Neural cell (in vitro differentiated cells): ENCODE data around the gene GPR158. TPM values are rescaled to one million over a fixed set of nuclear protein-coding genes. Genes with fewer than 3 reads are reported as not detected.

Experiments
- H2AFZ ChIP-seq: fragments of 200-600, 300-800 bp; sonication (generic), shearing (Covaris generic); 2 replicates; pipeline ENCODE4 v1.6.0; 2014; ENCODE audit warnings: low read depth, mild to moderate bottlenecking, antibody characterized with exemption, low read length, moderate library complexity
- H3F3A ChIP-seq: fragments of 200-600 bp; shearing (Covaris generic); 2 replicates; pipeline ENCODE4 v1.6.1; 2016; ENCODE audit warnings: mild to moderate bottlenecking, moderate library complexity, mixed read lengths, antibody characterized with exemption, low read length; ENCODE audit not compliant: insufficient read depth, poor library complexity, severe bottlenecking
- H3K27ac ChIP-seq: fragments of 200-600, 300-800 bp; sonication (generic), shearing (Covaris generic); 2 replicates; pipeline ENCODE4 v1.5.1; 2014; ENCODE audit warnings: mild to moderate bottlenecking, low read length, moderate library complexity
- H3K27me3 ChIP-seq: fragments of 300-800, 200-600 bp; sonication (generic), shearing (Covaris generic); 2 replicates; pipeline ENCODE4 v1.6.0; 2014; ENCODE audit warnings: mild to moderate bottlenecking, low read depth, low read length, moderate library complexity; ENCODE audit not compliant: insufficient read depth
- H3K36me3 ChIP-seq: fragments of 300-800, 200-600 bp; sonication (generic), shearing (Covaris generic); 2 replicates; pipeline ENCODE4 v1.5.1; 2014; ENCODE audit warnings: mild to moderate bottlenecking, antibody characterized with exemption, low read length, moderate library complexity; ENCODE audit not compliant: insufficient read depth
- H3K4me2 ChIP-seq: fragments of 300-800, 200-600 bp; sonication (generic), shearing (Covaris generic); 2 replicates; pipeline ENCODE4 v1.6.0; 2014; ENCODE audit warnings: mild to moderate bottlenecking, low read length
- H3K4me3 ChIP-seq: fragments of 300-800, 200-600 bp; sonication (generic), shearing (Covaris generic); 2 replicates; pipeline ENCODE4 v1.5.1; 2014; ENCODE audit warnings: mild to moderate bottlenecking, low read length, moderate library complexity
- H3K79me2 ChIP-seq: fragments of 200-600 bp; shearing (Covaris generic); replicated peaks from 2 replicates; pipeline ENCODE4 v1.6.0; 2014; ENCODE audit warnings: mild to moderate bottlenecking, low read length, moderate library complexity; ENCODE audit not compliant: insufficient read depth
- H3K9ac ChIP-seq: fragments of 300-800, 200-600 bp; sonication (generic), shearing (Covaris generic); 2 replicates; pipeline ENCODE4 v1.6.1; 2016; ENCODE audit warnings: mild to moderate bottlenecking, low read length, mixed read lengths
- H3K9me2 ChIP-seq: fragments of 200-600 bp; shearing (Covaris generic); 2 replicates; pipeline ENCODE4 v1.6.1; 2016; ENCODE audit warnings: mild to moderate bottlenecking, low read length, mixed read lengths; ENCODE audit not compliant: insufficient read depth
- H3K9me3 ChIP-seq: fragments of 200-600, 300-800 bp; sonication (generic), shearing (Covaris generic); 2 replicates; pipeline ENCODE4 v1.6.1; 2016; ENCODE audit warnings: mild to moderate bottlenecking, mixed run types, low read length, moderate library complexity, mixed read lengths
- H4K20me1 ChIP-seq: fragments of 200-600 bp; shearing (Covaris generic); 2 replicates; pipeline ENCODE4 v1.6.1; 2016; ENCODE audit warnings: mild to moderate bottlenecking, mixed run types; ENCODE audit not compliant: insufficient read depth
- CTCF ChIP-seq: fragments of 450-650 bp; IDR thresholded peaks from 2 replicates; pipeline ENCODE4 v1.5.1; 2014; ENCODE audit warnings: antibody characterized with exemption, mild to moderate bottlenecking, moderate library complexity; ENCODE audit not compliant: poor library complexity, severe bottlenecking
- EP300 ChIP-seq: fragments of 450-650 bp; conservative IDR thresholded peaks from 2 replicates; pipeline ENCODE4 v1.6.1; 2014; ENCODE audit warnings: antibody characterized with exemption, mild to moderate bottlenecking, moderate library complexity; ENCODE audit not compliant: poor library complexity, severe bottlenecking
- EZH2 ChIP-seq: fragments of 200-600, 300-800 bp; shearing (Covaris generic), sonication (generic); IDR thresholded peaks from 2 replicates; pipeline ENCODE4 v1.6.1; 2014; ENCODE audit warnings: antibody characterized with exemption, low read length, borderline replicate concordance, mild to moderate bottlenecking; ENCODE audit not compliant: insufficient read depth, poor library complexity, severe bottlenecking
- MXI1 ChIP-seq: fragments of 450-650 bp; conservative IDR thresholded peaks from 2 replicates; pipeline ENCODE4 v1.6.1; 2014; ENCODE audit warnings: antibody characterized with exemption, mild to moderate bottlenecking; ENCODE audit not compliant: poor library complexity, severe bottlenecking
- POLR2AphosphoS5 ChIP-seq: IDR thresholded peaks from 2 replicates; pipeline ENCODE4 v1.6.1; 2012
- RAD21 ChIP-seq: fragments of 450-650 bp; conservative IDR thresholded peaks from 2 replicates; pipeline ENCODE4 v1.6.1; 2014; ENCODE audit warnings: antibody characterized with exemption, mild to moderate bottlenecking, moderate library complexity
- REST ChIP-seq: IDR thresholded peaks from 2 replicates; pipeline ENCODE4 v1.6.1; 2012; ENCODE audit warnings: borderline replicate concordance
- SMC3 ChIP-seq: fragments of 450-650 bp; conservative IDR thresholded peaks from 2 replicates; pipeline ENCODE4 v1.6.1; 2014; ENCODE audit warnings: antibody characterized with exemption, mild to moderate bottlenecking, moderate library complexity; ENCODE audit not compliant: poor library complexity
- TAF1 ChIP-seq: IDR thresholded peaks from 2 replicates; pipeline ENCODE4 v1.6.1; 2012; ENCODE audit warnings: low read depth
- polyA plus RNA-seq: library from polyadenylated mRNA; depleted of rRNA; stranded (reverse); fragments of >200 nt; gene quantifications from 2 replicates; pipeline ENCODE4 v1.2.3, GENCODE V29; 2014

GPR158 gene
- polyA plus RNA-seq, 1 donor from 2014 or later: 2.1 TPM

DNA sequence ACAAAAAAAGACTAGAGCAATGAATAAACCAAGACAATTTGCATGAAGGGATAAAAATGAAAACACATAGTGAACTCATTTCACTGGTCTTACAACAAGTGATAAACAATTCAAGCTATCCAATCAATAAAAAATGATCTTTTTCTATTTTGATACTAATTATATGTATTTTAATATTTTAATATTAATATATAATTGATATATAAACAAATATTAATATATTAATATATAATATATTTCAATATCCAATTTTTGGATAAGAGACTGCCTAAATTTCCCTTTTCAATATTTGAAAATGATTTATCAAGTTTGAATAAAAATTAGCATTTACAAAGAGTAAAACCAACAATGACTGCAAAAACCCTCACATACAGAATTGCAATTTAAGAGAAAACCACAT is 317.9 kb downstream of the GPR158 start:
- H3K9me3 ChIP-seq: no peaks in the 10 kb centered on the region
- no peaks in the 10 kb centered on the region for H3F3A ChIP-seq
- TF ChIP-seq RAD21 (no peak), CTCF (no peak), EP300 (no peak), REST (no peak), MXI1 (no peak), SMC3 (no peak), EZH2 (no peak)
- H3K27me3 ChIP-seq: no peaks in the 10 kb centered on the region
- H3K36me3 ChIP-seq: no peaks in the 10 kb centered on the region
- H3K9me2 ChIP-seq: no peaks in the 10 kb centered on the region
- no peaks in the 10 kb centered on the region for H3K79me2 ChIP-seq
- no peak overlapping the region for H3K9ac ChIP-seq
- no peak overlapping the region for H3K27ac ChIP-seq
- no peak overlapping the region for H2AFZ ChIP-seq
- H4K20me1 ChIP-seq: no peaks in the 10 kb centered on the region
- H3K4me2 ChIP-seq: no peak overlapping the region
- no peak overlapping the region for H3K4me3 ChIP-seq

DNA sequence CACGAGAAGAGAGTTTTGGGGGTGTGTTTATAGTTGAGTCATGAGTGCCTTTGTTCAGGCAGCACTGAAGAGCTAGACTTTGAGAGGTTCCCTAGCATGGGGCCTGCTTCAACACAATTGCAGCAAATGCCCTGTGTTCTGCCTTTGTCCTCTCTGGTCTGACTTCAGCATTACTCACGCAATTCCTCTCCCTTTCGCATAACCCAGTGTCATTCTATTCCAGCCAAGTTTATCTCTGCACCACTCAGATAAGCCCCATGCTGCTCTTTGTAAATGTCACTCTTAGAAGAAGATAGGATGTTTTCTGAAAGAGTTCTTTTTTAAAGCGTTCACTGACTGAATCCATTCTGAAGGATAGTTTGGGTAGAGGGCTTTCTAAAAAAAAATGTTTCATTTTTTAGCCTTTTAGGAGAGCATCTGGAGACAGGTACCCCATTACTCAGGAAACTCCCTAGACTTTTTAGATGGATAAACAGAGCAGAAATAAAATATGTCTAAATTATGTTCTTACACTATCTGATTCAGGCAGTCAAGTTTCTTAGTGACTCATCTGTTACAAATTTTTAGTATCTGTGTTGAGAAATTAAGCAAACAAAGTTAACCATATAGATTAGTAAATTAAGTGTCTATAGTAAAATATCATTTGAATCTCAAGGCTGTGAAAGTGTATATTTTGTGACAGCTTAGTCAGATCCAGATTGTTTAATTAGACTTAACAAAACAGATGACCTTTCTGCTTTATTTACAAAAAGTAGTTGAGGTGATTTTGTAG is 318.5 kb downstream of the GPR158 start:
- H4K20me1 ChIP-seq: no peaks in the 10 kb centered on the region
- H3F3A ChIP-seq: no peaks in the 10 kb centered on the region
- no peaks in the 10 kb centered on the region for H3K9me2 ChIP-seq
- no peak overlapping the region for H2AFZ ChIP-seq
- no peaks in the 10 kb centered on the region for H3K79me2 ChIP-seq
- no peaks in the 10 kb centered on the region for H3K9me3 ChIP-seq
- TF ChIP-seq REST (no peak), EP300 (no peak), CTCF (no peak), EZH2 (no peak), MXI1 (no peak), POLR2AphosphoS5 (no peak), TAF1 (no peak), SMC3 (no peak)
- H3K9ac ChIP-seq: no peak overlapping the region
- H3K4me3 ChIP-seq: no peak overlapping the region
- no peaks in the 10 kb centered on the region for H3K36me3 ChIP-seq
- H3K27me3 ChIP-seq: no peaks in the 10 kb centered on the region
- no peak overlapping the region for H3K4me2 ChIP-seq
- no peak overlapping the region for H3K27ac ChIP-seq
